GM12873 (cell line): ENCODE data around the gene HPF1.

Experiments used
- TF ChIP-seq, protein P1 (sequence below): IDR thresholded peaks from 2 replicates; pipeline ENCODE4 v1.5.1; 2012; ENCODE audit warnings: low read depth, mild to moderate bottlenecking, moderate library complexity, low read length, control low read depth; ENCODE audit not compliant: insufficient read depth; ENCODE audit errors: missing control alignments

The HPF1 gene

DNA sequence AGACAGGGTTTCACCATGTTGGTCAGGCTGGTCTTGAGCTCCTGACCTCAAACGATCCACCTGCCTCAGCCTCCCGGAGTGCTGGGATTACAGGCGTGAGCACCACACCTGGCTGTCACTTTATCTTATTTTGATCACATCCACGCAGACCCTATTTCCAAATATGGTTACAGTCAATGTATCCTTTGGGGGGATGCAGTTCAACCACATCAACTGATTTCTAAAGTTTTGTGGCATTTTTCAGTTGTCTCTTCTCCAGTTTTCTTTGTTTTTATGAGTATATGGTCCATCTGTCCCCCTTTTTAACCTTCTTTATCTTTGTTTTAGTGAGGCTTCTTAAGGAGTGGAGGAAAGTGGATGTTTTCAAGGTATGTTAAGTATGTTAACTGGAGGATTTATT, 4.1 kb upstream of the HPF1 start:
- TF ChIP-seq, protein P1, sequence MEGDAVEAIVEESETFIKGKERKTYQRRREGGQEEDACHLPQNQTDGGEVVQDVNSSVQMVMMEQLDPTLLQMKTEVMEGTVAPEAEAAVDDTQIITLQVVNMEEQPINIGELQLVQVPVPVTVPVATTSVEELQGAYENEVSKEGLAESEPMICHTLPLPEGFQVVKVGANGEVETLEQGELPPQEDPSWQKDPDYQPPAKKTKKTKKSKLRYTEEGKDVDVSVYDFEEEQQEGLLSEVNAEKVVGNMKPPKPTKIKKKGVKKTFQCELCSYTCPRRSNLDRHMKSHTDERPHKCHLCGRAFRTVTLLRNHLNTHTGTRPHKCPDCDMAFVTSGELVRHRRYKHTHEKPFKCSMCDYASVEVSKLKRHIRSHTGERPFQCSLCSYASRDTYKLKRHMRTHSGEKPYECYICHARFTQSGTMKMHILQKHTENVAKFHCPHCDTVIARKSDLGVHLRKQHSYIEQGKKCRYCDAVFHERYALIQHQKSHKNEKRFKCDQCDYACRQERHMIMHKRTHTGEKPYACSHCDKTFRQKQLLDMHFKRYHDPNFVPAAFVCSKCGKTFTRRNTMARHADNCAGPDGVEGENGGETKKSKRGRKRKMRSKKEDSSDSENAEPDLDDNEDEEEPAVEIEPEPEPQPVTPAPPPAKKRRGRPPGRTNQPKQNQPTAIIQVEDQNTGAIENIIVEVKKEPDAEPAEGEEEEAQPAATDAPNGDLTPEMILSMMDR: no peak

DNA sequence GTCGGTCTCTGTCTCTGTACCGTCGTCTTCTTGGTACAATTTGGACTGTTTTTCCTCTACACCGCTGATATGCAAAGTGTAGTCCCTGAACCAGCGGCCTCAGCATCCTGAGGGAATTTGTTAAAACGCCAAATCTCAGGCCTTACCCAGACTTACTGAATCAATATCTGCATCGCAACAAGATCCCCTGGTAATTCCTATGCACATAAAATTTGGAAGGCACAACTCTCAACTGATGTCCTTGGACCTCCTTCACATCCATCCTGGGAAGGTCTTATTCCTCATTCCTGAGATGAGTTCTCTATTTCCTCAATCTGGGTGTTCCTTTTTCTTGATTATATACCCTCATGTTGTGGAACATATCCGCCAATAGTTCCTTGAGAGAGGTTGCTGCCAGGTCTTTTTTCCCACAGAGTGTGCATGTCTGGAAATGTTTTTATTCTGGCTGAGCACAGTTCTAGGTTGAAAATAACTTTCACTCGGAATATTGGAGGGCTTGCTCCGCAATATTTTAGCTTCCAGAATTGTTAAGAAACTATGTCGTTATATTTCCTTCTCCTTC, 738 bp upstream of the HPF1 start:
- TF ChIP-seq, protein P1: no peak

DNA sequence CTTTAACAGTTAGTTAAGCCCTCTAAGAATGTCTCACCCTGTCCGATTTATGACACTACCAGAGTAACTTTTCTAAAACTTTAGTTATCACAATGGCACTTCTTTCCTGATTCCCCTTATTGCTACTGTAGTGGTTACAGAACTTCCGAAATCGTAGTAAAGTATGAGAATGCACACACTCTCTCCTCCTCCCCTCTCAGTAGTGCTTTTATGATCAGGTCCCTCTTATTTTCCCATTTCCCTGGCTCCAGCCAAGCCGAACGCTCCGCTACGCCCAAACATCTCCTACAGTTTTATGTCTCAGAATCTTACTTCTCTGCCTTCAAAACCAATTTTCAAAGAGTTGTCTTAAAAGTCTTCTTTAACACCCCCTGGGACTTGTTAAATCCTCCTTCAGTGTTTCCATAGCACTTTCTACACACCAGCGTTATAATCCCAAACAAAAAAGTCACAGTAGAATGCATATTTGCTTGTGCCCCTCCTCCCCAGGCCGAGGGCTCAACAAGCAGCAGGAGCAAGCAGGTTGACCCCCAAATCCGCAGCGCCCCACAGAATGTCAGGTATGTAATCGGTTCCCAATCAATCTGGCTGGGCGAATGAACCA, 671 bp downstream of the HPF1 start:
- TF ChIP-seq, protein P1: no peak

DNA sequence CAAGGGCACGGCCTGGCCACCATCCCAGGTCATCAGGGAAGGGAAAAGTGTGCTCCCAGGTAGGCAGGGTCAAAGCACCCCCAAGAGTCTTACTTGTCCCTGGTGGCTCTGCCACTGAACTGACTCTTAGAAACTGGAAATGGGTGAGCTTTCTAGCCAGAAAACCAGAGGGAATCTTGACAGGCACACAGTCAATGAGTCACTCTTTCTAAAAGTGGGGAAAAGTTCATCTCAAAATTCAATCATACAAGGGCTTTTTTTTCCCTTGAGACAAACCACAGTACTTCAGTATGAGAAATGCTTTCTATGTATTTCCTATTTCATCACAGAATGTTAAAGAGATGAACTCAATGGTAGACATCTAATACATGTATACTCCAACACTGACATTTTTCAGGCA, 12.5 kb downstream of the HPF1 start:
- TF ChIP-seq, protein P1: no peak

DNA sequence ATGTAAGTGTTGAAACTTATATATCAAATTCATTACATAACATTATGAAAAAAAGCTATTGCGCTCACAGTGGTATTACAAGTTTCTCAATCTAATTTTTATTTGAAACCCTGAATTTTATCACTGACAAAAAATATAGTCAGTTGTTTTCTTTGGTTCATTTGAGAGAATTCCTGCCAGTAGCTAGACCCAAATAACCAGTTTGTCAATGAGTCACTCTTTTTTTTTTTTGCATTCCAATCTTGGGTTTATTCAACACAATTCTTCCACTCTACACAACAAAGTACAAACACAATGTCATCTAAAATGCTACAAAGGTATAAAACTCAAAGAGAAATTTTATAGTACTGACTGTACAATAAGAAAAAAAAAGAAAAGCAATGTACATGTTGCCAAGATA, 13.1 kb downstream of the HPF1 start:
- TF ChIP-seq, protein P1: no peak

GRCh38 chr4:169741569-169741968, 16.2 kb downstream of the HPF1 start:
- TF ChIP-seq, protein P1: no peak

DNA sequence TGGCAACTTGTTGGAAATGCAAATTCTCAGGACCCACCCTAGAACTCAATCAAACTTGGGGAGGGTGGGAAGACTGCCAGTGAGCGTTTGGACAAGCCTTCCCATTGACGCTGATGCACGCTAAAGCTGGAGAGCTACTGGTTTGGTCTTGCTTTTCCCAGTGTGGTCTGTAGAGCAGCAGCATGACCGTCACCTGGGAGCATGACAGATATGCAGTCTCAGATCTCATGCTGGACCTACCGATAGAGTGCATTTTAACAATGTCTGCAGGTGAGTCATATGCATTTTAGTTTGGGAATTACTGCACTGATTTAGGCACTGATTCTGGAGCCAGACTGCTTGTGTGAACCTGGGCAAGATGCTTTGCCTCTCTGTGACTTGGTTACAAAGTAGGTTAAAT, 27.2 kb downstream of the HPF1 start:
- TF ChIP-seq, protein P1: no peak
